Neural cell (in vitro differentiated cells): ENCODE measurements around the gene PRADC1. TPM values are rescaled to one million over a fixed set of nuclear protein-coding genes. Genes with fewer than 3 reads are reported as not detected.

Experiments
- H2AFZ ChIP-seq: fragments of 200-600, 300-800 bp; sonication (generic), shearing (Covaris generic); 2 replicates; pipeline ENCODE4 v1.6.0; 2014; ENCODE audit warnings: low read depth, mild to moderate bottlenecking, antibody characterized with exemption, low read length, moderate library complexity
- H3F3A ChIP-seq: fragments of 200-600 bp; shearing (Covaris generic); 2 replicates; pipeline ENCODE4 v1.6.1; 2016; ENCODE audit warnings: mild to moderate bottlenecking, moderate library complexity, mixed read lengths, antibody characterized with exemption, low read length; ENCODE audit not compliant: insufficient read depth, poor library complexity, severe bottlenecking
- H3K27ac ChIP-seq: fragments of 200-600, 300-800 bp; sonication (generic), shearing (Covaris generic); 2 replicates; pipeline ENCODE4 v1.5.1; 2014; ENCODE audit warnings: mild to moderate bottlenecking, low read length, moderate library complexity
- H3K27me3 ChIP-seq: fragments of 300-800, 200-600 bp; sonication (generic), shearing (Covaris generic); 2 replicates; pipeline ENCODE4 v1.6.0; 2014; ENCODE audit warnings: mild to moderate bottlenecking, low read depth, low read length, moderate library complexity; ENCODE audit not compliant: insufficient read depth
- H3K36me3 ChIP-seq: fragments of 300-800, 200-600 bp; sonication (generic), shearing (Covaris generic); 2 replicates; pipeline ENCODE4 v1.5.1; 2014; ENCODE audit warnings: mild to moderate bottlenecking, antibody characterized with exemption, low read length, moderate library complexity; ENCODE audit not compliant: insufficient read depth
- H3K4me2 ChIP-seq: fragments of 300-800, 200-600 bp; sonication (generic), shearing (Covaris generic); 2 replicates; pipeline ENCODE4 v1.6.0; 2014; ENCODE audit warnings: mild to moderate bottlenecking, low read length
- H3K4me3 ChIP-seq: fragments of 300-800, 200-600 bp; sonication (generic), shearing (Covaris generic); 2 replicates; pipeline ENCODE4 v1.5.1; 2014; ENCODE audit warnings: mild to moderate bottlenecking, low read length, moderate library complexity
- H3K79me2 ChIP-seq: fragments of 200-600 bp; shearing (Covaris generic); replicated peaks from 2 replicates; pipeline ENCODE4 v1.6.0; 2014; ENCODE audit warnings: mild to moderate bottlenecking, low read length, moderate library complexity; ENCODE audit not compliant: insufficient read depth
- H3K9ac ChIP-seq: fragments of 300-800, 200-600 bp; sonication (generic), shearing (Covaris generic); 2 replicates; pipeline ENCODE4 v1.6.1; 2016; ENCODE audit warnings: mild to moderate bottlenecking, low read length, mixed read lengths
- H3K9me2 ChIP-seq: fragments of 200-600 bp; shearing (Covaris generic); 2 replicates; pipeline ENCODE4 v1.6.1; 2016; ENCODE audit warnings: mild to moderate bottlenecking, low read length, mixed read lengths; ENCODE audit not compliant: insufficient read depth
- H3K9me3 ChIP-seq: fragments of 200-600, 300-800 bp; sonication (generic), shearing (Covaris generic); 2 replicates; pipeline ENCODE4 v1.6.1; 2016; ENCODE audit warnings: mild to moderate bottlenecking, mixed run types, low read length, moderate library complexity, mixed read lengths
- H4K20me1 ChIP-seq: fragments of 200-600 bp; shearing (Covaris generic); 2 replicates; pipeline ENCODE4 v1.6.1; 2016; ENCODE audit warnings: mild to moderate bottlenecking, mixed run types; ENCODE audit not compliant: insufficient read depth
- EP300 ChIP-seq: fragments of 450-650 bp; conservative IDR thresholded peaks from 2 replicates; pipeline ENCODE4 v1.6.1; 2014; ENCODE audit warnings: antibody characterized with exemption, mild to moderate bottlenecking, moderate library complexity; ENCODE audit not compliant: poor library complexity, severe bottlenecking
- EZH2 ChIP-seq: fragments of 200-600, 300-800 bp; shearing (Covaris generic), sonication (generic); IDR thresholded peaks from 2 replicates; pipeline ENCODE4 v1.6.1; 2014; ENCODE audit warnings: antibody characterized with exemption, low read length, borderline replicate concordance, mild to moderate bottlenecking; ENCODE audit not compliant: insufficient read depth, poor library complexity, severe bottlenecking
- MXI1 ChIP-seq: fragments of 450-650 bp; conservative IDR thresholded peaks from 2 replicates; pipeline ENCODE4 v1.6.1; 2014; ENCODE audit warnings: antibody characterized with exemption, mild to moderate bottlenecking; ENCODE audit not compliant: poor library complexity, severe bottlenecking
- POLR2AphosphoS5 ChIP-seq: IDR thresholded peaks from 2 replicates; pipeline ENCODE4 v1.6.1; 2012
- RAD21 ChIP-seq: fragments of 450-650 bp; conservative IDR thresholded peaks from 2 replicates; pipeline ENCODE4 v1.6.1; 2014; ENCODE audit warnings: antibody characterized with exemption, mild to moderate bottlenecking, moderate library complexity
- REST ChIP-seq: IDR thresholded peaks from 2 replicates; pipeline ENCODE4 v1.6.1; 2012; ENCODE audit warnings: borderline replicate concordance
- SMC3 ChIP-seq: fragments of 450-650 bp; conservative IDR thresholded peaks from 2 replicates; pipeline ENCODE4 v1.6.1; 2014; ENCODE audit warnings: antibody characterized with exemption, mild to moderate bottlenecking, moderate library complexity; ENCODE audit not compliant: poor library complexity
- polyA plus RNA-seq: library from polyadenylated mRNA; depleted of rRNA; stranded (reverse); fragments of >200 nt; gene quantifications from 2 replicates; pipeline ENCODE4 v1.2.3, GENCODE V29; 2014
- TF ChIP-seq, protein P1 (sequence below): fragments of 450-650 bp; IDR thresholded peaks from 2 replicates; pipeline ENCODE4 v1.5.1; 2014; ENCODE audit warnings: antibody characterized with exemption, mild to moderate bottlenecking, moderate library complexity; ENCODE audit not compliant: poor library complexity, severe bottlenecking

The PRADC1 gene
- polyA plus RNA-seq, 1 donor from 2014 or later = 36.5 TPM

DNA sequence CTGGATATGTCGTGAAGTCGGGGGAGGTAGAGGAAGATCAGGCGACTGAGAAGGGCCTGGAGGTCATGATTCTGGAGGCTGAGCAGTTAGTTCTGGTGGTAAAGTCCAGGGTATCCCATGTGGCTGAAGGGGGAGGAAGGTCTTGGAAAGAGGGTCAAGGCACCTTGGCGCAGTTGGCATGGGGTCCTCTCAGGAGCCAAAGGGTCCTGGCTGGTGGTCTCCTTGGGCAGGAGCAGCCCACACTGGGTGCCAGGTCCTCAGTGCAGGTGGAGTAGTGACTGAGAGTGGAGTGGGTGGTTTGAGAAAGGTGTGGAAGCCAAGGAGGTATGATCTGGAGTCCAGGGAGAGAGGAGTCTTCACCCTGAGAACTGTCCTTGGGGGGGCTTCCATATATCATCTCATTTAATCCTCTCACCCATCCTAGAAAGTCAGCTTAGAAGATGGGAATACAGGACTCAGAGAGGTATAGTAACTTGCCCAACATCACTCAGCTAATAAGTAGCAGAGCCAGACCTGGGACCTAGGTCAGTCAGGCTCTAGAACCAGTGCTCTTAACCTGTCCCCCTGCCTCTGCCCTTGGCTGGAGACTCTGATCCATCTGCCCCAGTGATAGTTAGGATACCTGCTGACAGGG, 26.8 kb upstream of the PRADC1 start:
- no peaks in the 10 kb centered on the region for H3K79me2 ChIP-seq
- H2AFZ ChIP-seq = no peak overlapping the region
- H3K9me2 ChIP-seq = no peaks in the 10 kb centered on the region
- no peak for TF ChIP-seq MXI1
- no peak for TF ChIP-seq REST
- TF ChIP-seq EZH2 = no peak
- no peak for TF ChIP-seq POLR2AphosphoS5
- no peak for TF ChIP-seq RAD21
- TF ChIP-seq, protein P1, sequence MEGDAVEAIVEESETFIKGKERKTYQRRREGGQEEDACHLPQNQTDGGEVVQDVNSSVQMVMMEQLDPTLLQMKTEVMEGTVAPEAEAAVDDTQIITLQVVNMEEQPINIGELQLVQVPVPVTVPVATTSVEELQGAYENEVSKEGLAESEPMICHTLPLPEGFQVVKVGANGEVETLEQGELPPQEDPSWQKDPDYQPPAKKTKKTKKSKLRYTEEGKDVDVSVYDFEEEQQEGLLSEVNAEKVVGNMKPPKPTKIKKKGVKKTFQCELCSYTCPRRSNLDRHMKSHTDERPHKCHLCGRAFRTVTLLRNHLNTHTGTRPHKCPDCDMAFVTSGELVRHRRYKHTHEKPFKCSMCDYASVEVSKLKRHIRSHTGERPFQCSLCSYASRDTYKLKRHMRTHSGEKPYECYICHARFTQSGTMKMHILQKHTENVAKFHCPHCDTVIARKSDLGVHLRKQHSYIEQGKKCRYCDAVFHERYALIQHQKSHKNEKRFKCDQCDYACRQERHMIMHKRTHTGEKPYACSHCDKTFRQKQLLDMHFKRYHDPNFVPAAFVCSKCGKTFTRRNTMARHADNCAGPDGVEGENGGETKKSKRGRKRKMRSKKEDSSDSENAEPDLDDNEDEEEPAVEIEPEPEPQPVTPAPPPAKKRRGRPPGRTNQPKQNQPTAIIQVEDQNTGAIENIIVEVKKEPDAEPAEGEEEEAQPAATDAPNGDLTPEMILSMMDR = no peak
- no peak for TF ChIP-seq SMC3
- H3K9me3 ChIP-seq = no peaks in the 10 kb centered on the region
- H3K27ac ChIP-seq = no peak overlapping the region
- no peaks in the 10 kb centered on the region for H3F3A ChIP-seq
- H3K27me3 ChIP-seq = no peaks in the 10 kb centered on the region
- H3K36me3 ChIP-seq = peaks cover 1% of the 10 kb centered on the region
- no peak overlapping the region for H3K4me3 ChIP-seq
- no peaks in the 10 kb centered on the region for H4K20me1 ChIP-seq
- no peak overlapping the region for H3K4me2 ChIP-seq
- H3K9ac ChIP-seq = no peak overlapping the region

GRCh38 chr2:73259276-73259675, 26.2 kb upstream of the PRADC1 start:
- Histone ChIP-seq H3K79me2 (no peaks in the 10 kb centered on the region), H3F3A (no peaks in the 10 kb centered on the region), H3K27ac (no peak overlapping the region), H2AFZ (no peak overlapping the region), H4K20me1 (no peaks in the 10 kb centered on the region), H3K4me3 (no peak overlapping the region), H3K36me3 (peaks cover 4% of the 10 kb centered on the region), H3K4me2 (no peak overlapping the region), H3K9me3 (no peaks in the 10 kb centered on the region), H3K9ac (no peak overlapping the region), H3K27me3 (no peaks in the 10 kb centered on the region), H3K9me2 (no peaks in the 10 kb centered on the region)
- TF ChIP-seq RAD21 = no peak

DNA sequence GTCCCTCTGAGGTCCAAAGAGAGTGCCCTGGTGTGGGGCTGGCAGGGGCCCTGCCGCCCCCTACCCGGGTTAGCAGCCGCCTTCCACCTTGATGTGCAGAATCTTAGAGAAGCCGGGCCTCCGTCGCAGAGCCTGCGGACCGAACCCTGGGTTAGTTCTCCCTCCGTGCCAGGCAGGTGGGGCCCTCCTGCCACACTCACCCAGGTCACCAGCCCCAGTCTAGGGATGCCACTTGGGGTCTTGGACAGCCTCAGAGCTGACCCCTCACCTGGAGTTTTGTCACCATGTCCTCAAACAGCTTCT, 25.8 kb upstream of the PRADC1 start:
- H3K4me2 ChIP-seq = no peak overlapping the region

More for the DNA sequence above, 25.8 kb upstream of the PRADC1 start:
- Histone ChIP-seq H3K9ac (no peak overlapping the region), H3K79me2 (no peaks in the 10 kb centered on the region), H2AFZ (no peak overlapping the region), H3K27me3 (no peaks in the 10 kb centered on the region), H3K4me3 (no peak overlapping the region), H3K9me2 (no peaks in the 10 kb centered on the region), H3F3A (no peaks in the 10 kb centered on the region), H4K20me1 (no peaks in the 10 kb centered on the region), H3K36me3 (peaks cover 4% of the 10 kb centered on the region), H3K9me3 (no peaks in the 10 kb centered on the region), H3K27ac (no peak overlapping the region)
- TF ChIP-seq EZH2 = no peak
- no peak for TF ChIP-seq EP300
- no peak for TF ChIP-seq POLR2AphosphoS5
